GM12801 (cell line): ENCODE results near the gene SIRPD.

Experiments used
- TF ChIP-seq, protein P1 (sequence below): IDR thresholded peaks from one replicate; pipeline ENCODE4 v1.5.1; 2011; ENCODE audit warnings: control low read depth; ENCODE audit not compliant: insufficient read length; ENCODE audit errors: extremely low read depth

The SIRPD gene

GRCh38 chr20:1535420-1536175, 21.9 kb downstream of the SIRPD start:
- TF ChIP-seq, protein P1, sequence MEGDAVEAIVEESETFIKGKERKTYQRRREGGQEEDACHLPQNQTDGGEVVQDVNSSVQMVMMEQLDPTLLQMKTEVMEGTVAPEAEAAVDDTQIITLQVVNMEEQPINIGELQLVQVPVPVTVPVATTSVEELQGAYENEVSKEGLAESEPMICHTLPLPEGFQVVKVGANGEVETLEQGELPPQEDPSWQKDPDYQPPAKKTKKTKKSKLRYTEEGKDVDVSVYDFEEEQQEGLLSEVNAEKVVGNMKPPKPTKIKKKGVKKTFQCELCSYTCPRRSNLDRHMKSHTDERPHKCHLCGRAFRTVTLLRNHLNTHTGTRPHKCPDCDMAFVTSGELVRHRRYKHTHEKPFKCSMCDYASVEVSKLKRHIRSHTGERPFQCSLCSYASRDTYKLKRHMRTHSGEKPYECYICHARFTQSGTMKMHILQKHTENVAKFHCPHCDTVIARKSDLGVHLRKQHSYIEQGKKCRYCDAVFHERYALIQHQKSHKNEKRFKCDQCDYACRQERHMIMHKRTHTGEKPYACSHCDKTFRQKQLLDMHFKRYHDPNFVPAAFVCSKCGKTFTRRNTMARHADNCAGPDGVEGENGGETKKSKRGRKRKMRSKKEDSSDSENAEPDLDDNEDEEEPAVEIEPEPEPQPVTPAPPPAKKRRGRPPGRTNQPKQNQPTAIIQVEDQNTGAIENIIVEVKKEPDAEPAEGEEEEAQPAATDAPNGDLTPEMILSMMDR: no peak

GRCh38 chr20:1534526-1534925, 23.0 kb downstream of the SIRPD start:
- TF ChIP-seq, protein P1: no peak

GRCh38 chr20:1533059-1533458, 24.4 kb downstream of the SIRPD start:
- TF ChIP-seq, protein P1: no peak

DNA sequence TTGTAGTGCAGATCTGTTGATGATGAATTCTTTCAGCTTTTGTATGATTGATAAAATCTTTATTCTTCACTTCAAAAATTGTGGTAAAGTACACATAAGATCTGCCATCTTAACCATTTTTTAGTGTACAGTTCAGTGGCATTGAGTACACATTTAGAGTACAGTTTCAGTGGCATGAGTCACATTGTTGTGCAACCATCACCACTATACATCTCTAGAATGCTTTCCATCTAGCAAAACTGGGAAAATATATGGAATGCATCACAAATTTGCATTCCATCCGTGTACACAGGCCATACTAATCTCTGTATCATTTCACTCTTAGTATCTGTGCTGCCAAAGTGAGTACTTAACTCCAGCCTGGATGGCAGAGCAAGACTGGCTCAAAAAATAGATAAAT, 28.7 kb downstream of the SIRPD start:
- TF ChIP-seq, protein P1: no peak

DNA sequence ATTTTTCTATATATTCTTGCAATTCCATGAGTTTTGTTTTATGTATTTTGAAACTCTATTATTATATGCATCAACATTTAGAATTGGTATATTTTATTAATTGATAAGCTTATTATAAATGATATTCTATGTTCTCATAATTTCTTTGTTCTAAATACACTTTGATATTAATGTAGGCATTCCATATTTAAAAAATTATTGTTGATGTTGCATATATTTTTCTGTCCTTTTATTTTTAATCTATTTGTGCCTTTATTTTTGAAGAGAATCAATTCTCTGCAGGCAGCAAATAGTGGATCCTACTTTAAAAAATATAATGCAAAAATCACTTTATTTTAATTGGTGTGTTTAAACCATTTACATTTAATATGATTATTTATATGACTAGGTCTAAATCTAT, 29.6 kb downstream of the SIRPD start:
- TF ChIP-seq, protein P1: no peak

- TF ChIP-seq, protein P1: no peak
Measured at GRCh38 chr20:1526896-1527295, 30.6 kb downstream of the SIRPD start.

GRCh38 chr20:1526310-1526709, 31.2 kb downstream of the SIRPD start:
- TF ChIP-seq, protein P1: no peak

- TF ChIP-seq, protein P1: no peak
Measured at GRCh38 chr20:1524004-1524403, 33.5 kb downstream of the SIRPD start.
